HG03095 (cell line): ENCODE data around the gene PRDM12.
"Not testable (repeated sequence)": the region's sequence is repeated elsewhere in the genome, so short reads cannot be mapped to it uniquely, and the experiment has no call there.

Experiments used
- ATAC-seq: cut with Tn5 transposase; IDR thresholded peaks from one replicate; pipeline ENCODE4 v1.9.1; 2021; ENCODE audit warnings: moderate library complexity; ENCODE audit not compliant: unreplicated experiment

Gene PRDM12

GRCh38 chr9:130663258-130663976 is 977 bp upstream of the PRDM12 start:
- no peak for ATAC-seq

GRCh38 chr9:130663977-130664250 is 480 bp upstream of the PRDM12 start:
- no peak for ATAC-seq

GRCh38 chr9:130665029-130665430 is 636 bp downstream of the PRDM12 start:
- no peak for ATAC-seq

GRCh38 chr9:130665431-130666392 is 1.3 kb downstream of the PRDM12 start:
- no peak for ATAC-seq

- ATAC-seq: no peak
Observed at GRCh38 chr9:130666393-130667119, 2.2 kb downstream of the PRDM12 start.

GRCh38 chr9:130667120-130667435 is 2.7 kb downstream of the PRDM12 start:
- ATAC-seq: no peak

GRCh38 chr9:130668196-130668595 is 3.8 kb downstream of the PRDM12 start:
- ATAC-seq: no peak

- no peak for ATAC-seq
Observed at GRCh38 chr9:130668659-130669058, 4.3 kb downstream of the PRDM12 start.

- ATAC-seq: no peak
Observed at GRCh38 chr9:130669965-130670364, 5.6 kb downstream of the PRDM12 start.

GRCh38 chr9:130670644-130671043 is 6.2 kb downstream of the PRDM12 start:
- no peak for ATAC-seq

GRCh38 chr9:130672466-130672865 is 8.1 kb downstream of the PRDM12 start:
- ATAC-seq: no peak

GRCh38 chr9:130672933-130673615 is 8.7 kb downstream of the PRDM12 start:
- ATAC-seq: no peak

GRCh38 chr9:130675396-130675795 is 11.0 kb downstream of the PRDM12 start:
- no peak for ATAC-seq

- no peak for ATAC-seq
Observed at GRCh38 chr9:130677252-130677651, 12.9 kb downstream of the PRDM12 start.

GRCh38 chr9:130680836-130681768 is 16.7 kb downstream of the PRDM12 start:
- no peak for ATAC-seq

- no peak for ATAC-seq
Observed at GRCh38 chr9:130681769-130682420, 17.5 kb downstream of the PRDM12 start.

- ATAC-seq: no peak
Observed at GRCh38 chr9:130682421-130683121, 18.2 kb downstream of the PRDM12 start.

- no peak for ATAC-seq
Observed at GRCh38 chr9:130685104-130685503, 20.7 kb downstream of the PRDM12 start.

- ATAC-seq: not testable (repeated sequence)
Observed at GRCh38 chr9:130685945-130686344, 21.6 kb downstream of the PRDM12 start.
